ENCODE measurements around the gene SLC35B3. TPM values are rescaled to one million over a fixed set of nuclear protein-coding genes. Genes with fewer than 3 reads are reported as not detected.
"Not testable (repeated sequence)": the region's sequence is repeated elsewhere in the genome, so short reads cannot be mapped to it uniquely, and the experiment has no call there.

The SLC35B3 gene
- polyA plus RNA-seq, 1 donor from 2014 or later: 12.5 TPM

GRCh38 chr6:8436966-8437365, 1.6 kb upstream of the SLC35B3 start:
- H3K27ac Mint-ChIP-seq: peak overlapping the region in 1 of 3 donors; percentile 97
- H3K36me3 Mint-ChIP-seq: peaks cover 7% of the 10 kb centered on the region
- peaks cover 18 to 31% (median 25%) of the 10 kb centered on the region in 3 donors for H3K4me1 Mint-ChIP-seq
- H3K9me3 Mint-ChIP-seq: peaks cover 0 to 2% (median 0%) of the 10 kb centered on the region in 3 donors
- peak overlapping the region in 1 of 4 donors; percentile 97 for H3K4me3 Mint-ChIP-seq
- no peaks in the 10 kb centered on the region for H3K27me3 Mint-ChIP-seq

DNA sequence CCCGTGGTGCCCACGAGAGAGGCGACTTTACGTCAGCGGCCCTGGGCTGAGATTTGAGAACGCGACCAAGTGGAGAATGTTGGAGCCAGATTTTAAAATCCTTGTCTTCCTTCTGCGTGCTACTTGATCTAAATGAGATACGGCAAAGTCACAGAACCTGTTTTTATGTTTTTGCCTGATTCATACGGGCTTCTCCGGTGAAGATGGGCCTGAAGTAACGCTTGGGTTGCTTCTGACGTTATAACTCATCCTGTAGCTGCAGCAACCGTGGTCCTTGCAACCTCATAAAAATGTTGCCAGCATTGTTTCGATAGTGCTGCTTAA, 462 bp upstream of the SLC35B3 start:
- H3K27me3 Mint-ChIP-seq: no peaks in the 10 kb centered on the region
- peaks cover 7% of the 10 kb centered on the region for H3K36me3 Mint-ChIP-seq
- peaks cover 18 to 38% (median 30%) of the 10 kb centered on the region in 3 donors for H3K4me1 Mint-ChIP-seq
- peak overlapping the region; percentile 97 to 99 (median 98) for H3K27ac Mint-ChIP-seq
- H3K4me3 Mint-ChIP-seq: peak overlapping the region; percentile 95 to 97 (median 97)
- H3K9me3 Mint-ChIP-seq: peaks cover 0 to 2% (median 0%) of the 10 kb centered on the region in 3 donors

DNA sequence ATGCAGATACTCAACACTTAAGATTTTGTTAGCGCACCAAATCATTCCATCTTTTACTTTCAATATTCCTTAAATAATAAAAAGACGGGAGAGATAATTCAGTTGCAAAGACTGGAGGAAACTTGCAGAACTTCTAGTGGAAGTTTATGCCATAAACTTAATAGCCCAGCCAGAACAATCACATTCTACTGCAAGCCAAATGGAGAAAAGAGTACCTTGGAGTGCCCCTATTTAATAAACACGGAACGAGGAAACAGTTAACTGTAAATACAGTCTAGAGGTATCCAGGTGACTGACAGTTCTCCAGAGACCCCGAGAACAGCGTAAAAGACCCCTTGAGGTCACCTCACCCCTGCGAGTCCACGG, 635 bp downstream of the SLC35B3 start:
- Mint-ChIP-seq H3K27ac (peak overlapping the region; percentile 97 to 99 (median 98)), H3K27me3 (no peaks in the 10 kb centered on the region), H3K36me3 (peaks cover 7% of the 10 kb centered on the region), H3K4me1 (peaks cover 20 to 38% (median 30%) of the 10 kb centered on the region in 3 donors), H3K9me3 (peaks cover 0 to 2% (median 0%) of the 10 kb centered on the region in 3 donors), H3K4me3 (peak overlapping the region; percentile 95 to 97 (median 97))

GRCh38 chr6:8432614-8433013, 2.7 kb downstream of the SLC35B3 start:
- Mint-ChIP-seq H3K4me3 (peak overlapping the region in 3 of 4 donors; percentile 14 to 97 (median 21)), H3K4me1 (peaks cover 20 to 38% (median 30%) of the 10 kb centered on the region in 3 donors), H3K27ac (peak overlapping the region in 2 of 3 donors; percentile 41 to 65), H3K36me3 (peaks cover 7% of the 10 kb centered on the region), H3K9me3 (peaks cover 0 to 2% (median 0%) of the 10 kb centered on the region in 3 donors), H3K27me3 (no peaks in the 10 kb centered on the region)

GRCh38 chr6:8429821-8430220, 5.5 kb downstream of the SLC35B3 start:
- no peaks in the 10 kb centered on the region for H3K27me3 Mint-ChIP-seq
- peaks cover 14% of the 10 kb centered on the region for H3K36me3 Mint-ChIP-seq
- no peak overlapping the region for H3K27ac Mint-ChIP-seq
- no peaks in the 10 kb centered on the region for H3K9me3 Mint-ChIP-seq
- peaks cover 15 to 24% (median 24%) of the 10 kb centered on the region in 3 donors for H3K4me1 Mint-ChIP-seq
- H3K4me3 Mint-ChIP-seq: no peak overlapping the region

GRCh38 chr6:8426544-8426943, 8.8 kb downstream of the SLC35B3 start:
- H3K27ac Mint-ChIP-seq: peak overlapping the region in 1 of 3 donors; percentile 23
- H3K36me3 Mint-ChIP-seq: peaks cover 18% of the 10 kb centered on the region
- H3K4me1 Mint-ChIP-seq, H3K27me3 Mint-ChIP-seq, H3K9me3 Mint-ChIP-seq, H3K4me3 Mint-ChIP-seq: not testable (repeated sequence)

- Mint-ChIP-seq H3K9me3 (no peaks in the 10 kb centered on the region), H3K36me3 (peaks cover 22% of the 10 kb centered on the region), H3K27ac (no peak overlapping the region)
Measured at GRCh38 chr6:8420031-8420588, 15.2 kb downstream of the SLC35B3 start.

DNA sequence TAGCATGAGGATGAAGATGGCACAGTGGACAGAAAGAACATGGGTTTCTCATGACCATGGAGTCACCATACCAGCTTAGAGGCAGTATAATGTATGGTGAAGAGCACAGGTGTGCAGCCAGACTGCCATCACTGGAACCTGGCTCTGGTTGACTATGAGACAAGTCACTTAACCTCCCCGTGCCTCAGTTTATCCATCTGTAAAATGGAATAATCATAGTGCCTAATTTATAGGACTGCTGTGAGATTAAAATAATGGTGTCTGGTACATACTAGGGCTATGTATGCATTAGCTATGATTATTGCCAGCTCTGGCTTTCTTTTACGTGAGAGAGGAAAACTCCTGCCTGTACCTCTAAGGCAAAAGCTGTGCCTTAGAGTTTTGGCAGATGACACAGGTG, 19.4 kb downstream of the SLC35B3 start:
- H3K36me3 Mint-ChIP-seq: peaks cover 29% of the 10 kb centered on the region
- no peaks in the 10 kb centered on the region for H3K9me3 Mint-ChIP-seq
- no peak overlapping the region for H3K27ac Mint-ChIP-seq
- peaks cover 0 to 2% (median 0%) of the 10 kb centered on the region in 3 donors for H3K4me1 Mint-ChIP-seq
- H3K4me3 Mint-ChIP-seq: peak overlapping the region in 1 of 4 donors; percentile 33
- no peaks in the 10 kb centered on the region for H3K27me3 Mint-ChIP-seq

More at GRCh38 chr6:8420031-8420588, 15.2 kb downstream of the SLC35B3 start:
- Mint-ChIP-seq H3K4me3 (no peak overlapping the region), H3K27me3 (no peaks in the 10 kb centered on the region), H3K4me1 (peaks cover 0 to 2% (median 0%) of the 10 kb centered on the region in 3 donors)

GRCh38 chr6:8415280-8415679, 20.1 kb downstream of the SLC35B3 start:
- H3K9me3 Mint-ChIP-seq: no peaks in the 10 kb centered on the region
- H3K4me1 Mint-ChIP-seq: peaks cover 0 to 2% (median 0%) of the 10 kb centered on the region in 3 donors
- H3K27me3 Mint-ChIP-seq: no peaks in the 10 kb centered on the region
- peaks cover 33% of the 10 kb centered on the region for H3K36me3 Mint-ChIP-seq
- no peak overlapping the region for H3K27ac Mint-ChIP-seq
- H3K4me3 Mint-ChIP-seq: no peak overlapping the region

DNA sequence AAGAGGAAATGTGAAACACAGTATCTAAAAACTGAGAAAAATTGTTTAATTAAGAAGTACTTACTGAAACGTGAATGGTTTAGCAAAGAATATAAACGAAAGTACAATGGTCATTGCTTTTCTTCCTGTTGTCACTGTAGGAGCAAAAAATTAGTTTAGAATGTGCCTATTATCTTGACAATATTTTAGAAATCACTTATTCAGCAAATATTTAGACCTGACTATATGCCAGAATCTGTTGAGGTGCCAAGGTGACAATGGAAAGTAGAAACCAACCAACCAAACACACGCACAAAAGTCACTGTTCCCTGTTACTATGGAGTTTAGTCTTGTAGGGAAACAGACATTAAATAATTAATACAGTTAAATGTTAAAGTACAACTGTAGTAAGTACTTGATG, 20.5 kb downstream of the SLC35B3 start:
- H3K27me3 Mint-ChIP-seq: no peaks in the 10 kb centered on the region
- peaks cover 34% of the 10 kb centered on the region for H3K36me3 Mint-ChIP-seq

GRCh38 chr6:8405946-8406345, 29.4 kb downstream of the SLC35B3 start:
- H3K9me3 Mint-ChIP-seq, H3K27me3 Mint-ChIP-seq, H3K36me3 Mint-ChIP-seq, H3K4me1 Mint-ChIP-seq, H3K27ac Mint-ChIP-seq, H3K4me3 Mint-ChIP-seq: not testable (repeated sequence)

More for the DNA sequence above, 20.5 kb downstream of the SLC35B3 start:
- Mint-ChIP-seq H3K4me3 (no peak overlapping the region), H3K27ac (no peak overlapping the region), H3K4me1 (peaks cover 0 to 2% (median 0%) of the 10 kb centered on the region in 3 donors), H3K9me3 (no peaks in the 10 kb centered on the region)

DNA sequence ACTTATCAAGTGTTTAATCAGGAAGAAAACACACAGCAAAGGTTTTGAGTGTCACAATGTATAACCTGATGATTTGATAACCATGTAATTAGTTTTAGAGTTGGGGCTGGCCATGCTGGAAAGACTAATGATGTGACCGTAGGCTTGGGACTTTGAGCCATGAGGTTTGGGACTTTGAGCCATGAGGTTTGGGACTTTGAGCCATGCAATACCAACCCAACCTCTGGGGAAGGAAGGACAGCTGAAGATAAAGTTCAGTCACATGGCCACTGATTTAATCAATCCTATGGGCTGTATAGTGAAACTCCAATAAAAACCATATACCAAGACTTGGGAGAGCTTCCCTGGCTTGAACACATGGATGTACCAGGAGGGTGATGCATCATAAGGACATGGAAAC, 32.8 kb downstream of the SLC35B3 start:
- Mint-ChIP-seq H3K36me3 (no peaks in the 10 kb centered on the region), H3K27ac (no peak overlapping the region), H3K4me1 (no peaks in the 10 kb centered on the region), H3K27me3 (no peaks in the 10 kb centered on the region), H3K4me3 (no peak overlapping the region), H3K9me3 (peaks cover 0 to 4% (median 3%) of the 10 kb centered on the region in 3 donors)

- H3K4me1 Mint-ChIP-seq: no peaks in the 10 kb centered on the region
- no peaks in the 10 kb centered on the region for H3K27me3 Mint-ChIP-seq
- H3K36me3 Mint-ChIP-seq: no peaks in the 10 kb centered on the region
- H3K9me3 Mint-ChIP-seq: peaks cover 0 to 3% (median 0%) of the 10 kb centered on the region in 3 donors
- H3K4me3 Mint-ChIP-seq: no peak overlapping the region
- no peak overlapping the region for H3K27ac Mint-ChIP-seq
Measured at GRCh38 chr6:8400663-8401062, 34.7 kb downstream of the SLC35B3 start.

DNA sequence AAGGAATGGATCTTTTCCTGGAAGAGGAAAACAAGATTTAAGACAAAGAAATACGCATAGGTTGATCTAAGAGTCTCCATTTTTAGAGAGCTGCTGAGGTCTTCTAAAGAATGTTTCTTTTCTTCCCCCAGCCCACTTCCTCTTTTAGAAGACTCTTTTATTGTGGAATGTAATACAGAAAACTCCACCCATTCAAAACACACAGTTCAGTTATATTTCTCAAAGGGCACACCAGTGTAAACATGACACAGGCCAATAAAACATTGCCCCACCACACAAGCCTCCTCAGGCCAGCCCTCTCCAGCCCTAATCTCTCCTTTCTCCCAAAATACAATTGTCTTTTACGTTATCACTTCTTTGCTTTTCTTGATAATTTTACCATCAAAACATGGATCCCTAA, 42.8 kb downstream of the SLC35B3 start:
- Mint-ChIP-seq H3K4me3 (no peak overlapping the region), H3K27ac (peak overlapping the region in 1 of 3 donors; percentile 36), H3K9me3 (no peaks in the 10 kb centered on the region), H3K4me1 (no peaks in the 10 kb centered on the region), H3K27me3 (no peaks in the 10 kb centered on the region), H3K36me3 (peaks cover 3% of the 10 kb centered on the region)

- no peak overlapping the region for H3K27ac Mint-ChIP-seq
- H3K9me3 Mint-ChIP-seq: no peaks in the 10 kb centered on the region
- no peaks in the 10 kb centered on the region for H3K27me3 Mint-ChIP-seq
- H3K36me3 Mint-ChIP-seq: peaks cover 3% of the 10 kb centered on the region
- H3K4me1 Mint-ChIP-seq: no peaks in the 10 kb centered on the region
- H3K4me3 Mint-ChIP-seq: no peak overlapping the region
Measured at GRCh38 chr6:8391934-8392333, 43.4 kb downstream of the SLC35B3 start.

DNA sequence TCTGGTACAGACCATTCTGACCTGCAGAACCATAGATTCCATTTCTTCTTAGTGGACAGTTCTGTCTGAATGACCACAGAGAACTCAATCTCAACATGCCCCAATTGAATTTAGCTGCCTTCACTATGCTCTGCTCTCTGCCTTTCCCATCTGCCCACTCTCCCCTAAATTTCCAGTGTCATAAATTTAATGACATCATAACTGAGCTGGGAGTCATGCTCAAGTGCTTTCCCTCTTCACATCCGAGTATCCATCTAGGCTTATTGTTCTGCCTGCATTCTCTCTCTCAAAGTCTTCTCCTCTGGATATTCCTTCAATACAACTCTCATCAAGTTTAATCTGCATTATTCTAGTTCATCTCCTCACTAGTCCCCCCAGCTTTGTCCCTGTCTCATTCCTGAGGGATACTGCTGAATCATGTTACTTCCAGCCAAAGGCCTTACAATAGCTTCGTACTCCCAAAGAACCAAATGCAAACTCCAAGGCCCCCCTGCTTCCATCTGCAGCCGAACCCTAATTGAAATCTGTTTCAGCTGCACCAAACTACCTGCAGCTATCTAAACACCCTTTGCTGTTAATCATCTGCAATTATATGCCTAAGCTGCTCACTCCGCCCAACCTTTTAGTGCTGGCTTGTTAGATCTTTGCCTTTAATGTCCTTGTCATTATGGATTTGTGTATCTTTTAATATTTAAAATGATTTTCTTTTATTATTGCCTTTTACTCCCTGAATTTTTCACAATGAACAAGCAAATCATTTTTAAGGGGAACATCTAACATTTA, 46.1 kb downstream of the SLC35B3 start:
- Mint-ChIP-seq H3K27ac (no peak overlapping the region), H3K27me3 (no peaks in the 10 kb centered on the region)

More for the DNA sequence above, 46.1 kb downstream of the SLC35B3 start:
- H3K9me3 Mint-ChIP-seq: peaks cover 0 to 3% (median 0%) of the 10 kb centered on the region in 3 donors
- no peak overlapping the region for H3K4me3 Mint-ChIP-seq
- no peaks in the 10 kb centered on the region for H3K4me1 Mint-ChIP-seq
- peaks cover 3% of the 10 kb centered on the region for H3K36me3 Mint-ChIP-seq

All from IgD-negative memory B cell (primary cell).